Measurements from ENCODE around the gene SYNDIG1.

Gene SYNDIG1

DNA sequence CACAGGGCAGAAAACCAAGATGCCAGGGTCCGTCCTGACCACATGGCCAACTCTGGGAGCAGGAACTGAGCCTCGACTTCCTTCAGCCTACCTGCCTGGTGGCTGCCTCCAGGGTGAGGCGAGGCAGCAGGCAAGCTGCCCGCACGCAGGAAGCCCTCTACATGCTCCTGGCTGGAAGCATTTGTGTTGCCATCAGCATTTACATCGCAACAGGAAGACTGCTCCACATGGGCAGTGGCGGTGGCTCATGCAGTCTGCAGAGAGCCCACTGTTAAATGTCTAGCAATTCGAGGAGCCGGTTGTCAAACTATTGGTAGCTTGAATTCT is 233.8 kb downstream of the SYNDIG1 start:
- no peak for DNase-seq (ENCODE audit: low read depth)
- in situ Hi-C loops (cut with HindIII; ENCODE audit: low sequenced_read_pairs) = no loop called here
- no peak overlapping the region for H3K4me3 ChIP-seq (ENCODE audit: low read depth, low read length)
- TF ChIP-seq, protein P1, sequence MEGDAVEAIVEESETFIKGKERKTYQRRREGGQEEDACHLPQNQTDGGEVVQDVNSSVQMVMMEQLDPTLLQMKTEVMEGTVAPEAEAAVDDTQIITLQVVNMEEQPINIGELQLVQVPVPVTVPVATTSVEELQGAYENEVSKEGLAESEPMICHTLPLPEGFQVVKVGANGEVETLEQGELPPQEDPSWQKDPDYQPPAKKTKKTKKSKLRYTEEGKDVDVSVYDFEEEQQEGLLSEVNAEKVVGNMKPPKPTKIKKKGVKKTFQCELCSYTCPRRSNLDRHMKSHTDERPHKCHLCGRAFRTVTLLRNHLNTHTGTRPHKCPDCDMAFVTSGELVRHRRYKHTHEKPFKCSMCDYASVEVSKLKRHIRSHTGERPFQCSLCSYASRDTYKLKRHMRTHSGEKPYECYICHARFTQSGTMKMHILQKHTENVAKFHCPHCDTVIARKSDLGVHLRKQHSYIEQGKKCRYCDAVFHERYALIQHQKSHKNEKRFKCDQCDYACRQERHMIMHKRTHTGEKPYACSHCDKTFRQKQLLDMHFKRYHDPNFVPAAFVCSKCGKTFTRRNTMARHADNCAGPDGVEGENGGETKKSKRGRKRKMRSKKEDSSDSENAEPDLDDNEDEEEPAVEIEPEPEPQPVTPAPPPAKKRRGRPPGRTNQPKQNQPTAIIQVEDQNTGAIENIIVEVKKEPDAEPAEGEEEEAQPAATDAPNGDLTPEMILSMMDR (IDR thresholded peaks at IDR 0.05; ENCODE audit: low read depth, low read length, missing control alignments) = no peak

DNA sequence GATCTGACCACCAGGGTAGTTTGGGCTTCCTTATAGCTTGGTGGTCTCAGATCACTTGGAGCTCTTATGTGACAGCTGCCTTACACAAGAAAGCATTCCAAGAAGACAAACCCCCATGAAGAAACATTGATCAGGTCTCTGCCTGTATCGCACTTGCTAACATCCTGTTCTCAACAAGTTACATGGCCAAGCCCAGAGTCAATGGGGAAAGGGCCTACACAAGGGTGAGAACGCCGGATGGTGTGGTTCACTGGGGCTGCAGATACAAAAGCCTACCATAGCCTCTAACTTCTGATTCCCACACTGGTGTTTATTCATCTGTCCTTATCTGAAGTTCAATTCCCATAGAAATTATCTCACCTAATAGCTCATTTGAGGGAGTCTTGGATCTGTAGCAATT is 235.5 kb downstream of the SYNDIG1 start:
- no peak overlapping the region for H3K4me3 ChIP-seq (ENCODE audit: low read depth, low read length)
- in situ Hi-C loops (cut with HindIII; ENCODE audit: low sequenced_read_pairs) = no loop called here

DNA sequence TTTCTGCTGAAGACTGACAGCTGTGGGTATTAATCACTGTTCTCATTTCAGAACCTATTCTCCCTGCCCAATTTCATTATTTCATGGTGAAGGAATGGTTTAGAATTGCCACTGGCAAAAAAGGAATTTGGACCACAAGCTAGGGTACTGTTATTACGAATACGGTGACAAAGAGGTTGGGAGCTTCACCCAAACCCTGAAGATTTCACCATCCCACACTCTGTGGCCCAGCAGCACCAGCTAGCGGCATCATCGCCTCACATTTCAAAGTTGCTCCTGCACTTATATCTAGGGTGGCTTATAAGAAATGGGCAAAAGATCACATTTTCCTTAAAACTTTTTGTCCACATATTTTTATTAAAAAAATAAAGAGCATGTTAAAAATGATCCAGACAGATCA is 236.1 kb downstream of the SYNDIG1 start:
- TF ChIP-seq, protein P1 (IDR thresholded peaks at IDR 0.05; ENCODE audit: low read depth, low read length, missing control alignments) = no peak
- DNase-seq (ENCODE audit: low read depth) = no peak
- H3K4me3 ChIP-seq (ENCODE audit: low read depth, low read length) = no peak overlapping the region
- in situ Hi-C loops (cut with HindIII; ENCODE audit: low sequenced_read_pairs) = no loop called here

More for the DNA sequence above, 235.5 kb downstream of the SYNDIG1 start:
- DNase-seq (ENCODE audit: low read depth) = no peak
- TF ChIP-seq, protein P1 (IDR thresholded peaks at IDR 0.05; ENCODE audit: low read depth, low read length, missing control alignments) = no peak

DNA sequence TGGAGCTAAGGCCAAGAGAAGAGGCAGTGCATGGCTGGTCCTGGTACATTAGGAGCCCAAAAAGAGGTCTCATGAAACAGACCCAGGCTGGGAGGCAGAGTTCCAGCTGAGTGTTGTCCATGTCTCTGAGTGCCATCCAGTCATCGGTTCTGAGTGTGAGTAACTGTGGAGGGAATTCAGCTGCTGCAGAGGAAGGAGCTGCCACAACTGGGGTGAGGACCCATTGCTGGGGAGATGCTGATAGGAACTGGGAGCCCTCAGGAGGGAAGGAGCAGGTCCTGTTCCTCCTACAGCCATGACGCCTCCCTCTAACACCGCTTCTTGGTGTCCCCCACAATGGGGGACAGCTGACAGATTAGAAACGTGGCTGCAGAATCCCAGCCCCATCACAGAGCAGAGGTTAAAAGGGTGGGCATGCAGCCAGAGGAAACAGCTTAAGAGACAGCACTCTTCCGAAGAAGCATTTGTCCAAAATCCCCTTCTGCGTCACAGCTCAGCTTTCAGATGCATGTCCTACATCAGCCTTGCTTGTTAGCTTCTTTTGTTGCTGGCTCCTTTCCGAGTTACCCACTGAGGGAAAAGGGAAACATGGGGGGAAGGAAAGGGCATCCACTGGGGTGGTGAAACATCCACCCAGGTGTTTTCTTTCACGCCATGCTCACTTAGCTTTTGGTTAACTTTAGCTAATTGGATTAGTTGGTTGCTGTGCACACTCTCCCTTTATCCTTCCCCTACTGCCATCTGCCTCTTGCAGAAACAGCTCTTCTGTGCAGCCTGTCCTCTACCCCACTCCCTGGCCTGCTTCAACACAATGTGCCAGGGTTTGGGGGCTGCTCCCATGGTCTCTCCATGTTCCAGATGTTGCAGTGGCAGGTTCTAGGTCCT is 239.2 kb downstream of the SYNDIG1 start:
- no peak overlapping the region for H3K4me3 ChIP-seq (ENCODE audit: low read depth, low read length)
- TF ChIP-seq, protein P1 (IDR thresholded peaks at IDR 0.05; ENCODE audit: low read depth, low read length, missing control alignments) = no peak
- no peak for DNase-seq (ENCODE audit: low read depth)
- in situ Hi-C loops (cut with HindIII; ENCODE audit: low sequenced_read_pairs) = no loop called here

Measured in astrocyte of the cerebellum (primary cell).